HPDE6-E6E7 (cell line): Measurements from ENCODE around the gene PRR19.
"Not testable (repeated sequence)": the region's sequence is repeated elsewhere in the genome, so short reads cannot be mapped to it uniquely, and the experiment has no call there.

ENCODE experiments used
- DNase-seq: peaks from one replicate; pipeline ENCODE4 v3.0.0; 2011; ENCODE audit warnings: missing footprints; ENCODE audit errors: extremely low spot score

The PRR19 gene

DNA sequence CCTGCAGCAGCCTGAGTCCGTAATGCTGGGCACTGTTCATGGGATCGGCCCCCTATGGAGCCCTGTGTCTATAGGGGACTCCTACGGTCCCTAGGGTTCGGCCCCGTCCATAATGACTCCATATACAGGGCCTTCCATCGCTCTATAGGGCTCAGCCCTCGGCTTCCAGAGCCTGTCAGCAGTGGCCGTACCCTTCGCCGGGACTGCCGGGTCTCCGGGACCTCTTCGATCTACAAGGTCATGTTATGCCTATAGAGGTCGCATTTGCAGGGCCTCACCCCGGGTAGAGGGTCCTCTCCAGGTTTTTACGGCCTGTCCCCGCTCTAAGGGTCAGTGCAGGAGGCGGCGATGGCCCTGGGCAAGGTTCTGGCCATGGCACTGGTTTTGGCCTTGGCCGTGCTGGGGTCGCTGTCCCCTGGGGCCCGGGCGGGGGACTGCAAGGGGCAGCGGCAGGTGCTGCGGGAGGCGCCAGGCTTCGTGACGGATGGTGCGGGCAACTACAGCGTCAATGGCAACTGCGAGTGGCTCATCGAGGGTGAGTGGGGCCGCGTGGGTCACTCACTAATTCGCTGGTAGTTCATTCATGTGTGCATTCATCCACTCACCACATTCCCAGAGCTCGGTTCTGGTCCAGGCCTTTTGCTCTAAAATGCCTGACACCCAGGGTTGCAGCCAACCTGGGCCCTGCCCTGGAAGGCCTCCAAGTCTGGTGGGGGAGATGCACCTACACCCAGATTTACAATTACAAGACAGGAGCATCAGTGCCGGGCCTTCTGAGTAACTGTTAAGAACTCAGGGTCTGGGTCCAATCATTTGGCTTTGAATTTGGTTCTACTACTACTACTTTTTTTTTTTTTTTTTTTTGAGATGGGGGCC lies 24.2 kb downstream of the PRR19 start:
- DNase-seq, result no peak

DNA sequence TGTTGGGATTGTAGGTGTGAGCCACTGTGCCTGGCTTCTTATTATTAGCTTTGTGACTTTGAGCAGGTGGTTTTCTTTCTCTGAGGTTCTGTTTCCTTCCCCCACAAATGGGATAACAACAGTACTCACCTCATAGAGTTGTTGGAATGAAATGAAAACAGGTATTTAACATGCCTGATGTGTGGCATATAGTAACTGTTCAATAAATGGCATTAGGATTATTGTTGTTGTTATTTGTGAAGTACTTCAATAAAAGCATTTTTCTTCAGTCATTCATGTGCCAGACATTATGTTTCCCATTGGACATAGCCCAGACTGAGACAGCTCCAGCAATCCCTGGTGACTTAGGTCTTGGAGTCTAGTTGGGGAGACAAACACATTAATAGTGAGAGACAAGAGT lies 25.0 kb downstream of the PRR19 start:
- no peak for DNase-seq

DNA sequence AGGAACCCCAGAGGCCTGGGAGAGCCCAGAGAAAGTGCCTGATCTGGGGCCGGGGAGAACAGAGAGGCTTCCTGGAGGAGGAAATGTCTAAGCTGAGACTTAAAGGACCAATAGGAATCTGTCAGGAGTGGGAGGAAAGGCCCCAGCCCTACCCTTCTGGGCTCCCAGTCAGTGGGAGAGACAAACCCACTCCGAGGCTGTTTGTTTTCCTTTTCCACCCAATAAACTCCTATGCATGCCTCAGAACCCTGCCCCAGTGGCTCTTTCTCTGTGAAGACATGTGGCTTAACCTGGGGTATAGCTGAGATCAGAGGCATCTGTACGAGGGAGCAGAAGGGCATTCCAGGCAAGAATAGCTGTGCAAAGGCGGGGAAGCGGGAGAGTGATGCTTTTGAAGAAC lies 25.4 kb downstream of the PRR19 start:
- DNase-seq, result no peak

DNA sequence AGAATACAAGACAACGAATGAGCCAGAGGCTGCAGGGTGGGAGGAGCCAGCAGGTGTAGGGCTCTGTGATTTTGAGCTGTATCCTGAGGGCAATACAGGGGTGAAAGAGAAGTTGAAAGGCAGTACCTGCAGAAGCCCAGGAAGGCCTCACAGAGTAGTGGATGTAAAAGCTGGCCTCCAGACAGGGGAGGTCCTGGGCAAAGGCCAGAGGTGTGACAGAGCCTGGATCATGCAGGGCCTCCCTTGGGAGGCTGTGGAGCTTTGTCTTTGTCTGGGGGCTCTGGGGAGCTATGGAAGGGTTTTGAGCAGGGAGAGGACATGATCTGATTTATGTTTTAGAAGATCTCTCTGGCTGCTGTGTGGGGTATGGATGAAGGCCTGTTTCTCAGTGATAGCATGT lies 26.2 kb downstream of the PRR19 start:
- no peak for DNase-seq

DNA sequence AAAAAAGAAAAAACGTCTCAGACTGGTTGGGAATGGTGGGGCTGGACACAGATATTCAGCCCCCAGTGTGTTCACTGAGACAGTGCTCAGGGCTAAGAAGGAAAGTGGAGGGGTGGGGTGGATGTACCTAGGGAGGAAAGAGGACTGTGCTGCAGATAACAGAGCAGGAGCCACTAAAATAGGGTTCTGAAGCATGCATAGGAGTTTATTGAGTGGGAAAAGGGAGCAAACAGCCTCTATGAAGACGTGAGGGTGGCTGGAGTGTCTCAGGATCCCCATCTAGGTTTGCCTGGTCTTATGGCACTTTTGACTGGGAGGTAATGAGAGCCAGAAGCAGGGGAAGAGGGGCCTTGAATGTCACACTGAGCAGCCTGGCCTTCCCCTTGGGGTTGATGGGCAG lies 26.9 kb downstream of the PRR19 start:
- no peak for DNase-seq

DNA sequence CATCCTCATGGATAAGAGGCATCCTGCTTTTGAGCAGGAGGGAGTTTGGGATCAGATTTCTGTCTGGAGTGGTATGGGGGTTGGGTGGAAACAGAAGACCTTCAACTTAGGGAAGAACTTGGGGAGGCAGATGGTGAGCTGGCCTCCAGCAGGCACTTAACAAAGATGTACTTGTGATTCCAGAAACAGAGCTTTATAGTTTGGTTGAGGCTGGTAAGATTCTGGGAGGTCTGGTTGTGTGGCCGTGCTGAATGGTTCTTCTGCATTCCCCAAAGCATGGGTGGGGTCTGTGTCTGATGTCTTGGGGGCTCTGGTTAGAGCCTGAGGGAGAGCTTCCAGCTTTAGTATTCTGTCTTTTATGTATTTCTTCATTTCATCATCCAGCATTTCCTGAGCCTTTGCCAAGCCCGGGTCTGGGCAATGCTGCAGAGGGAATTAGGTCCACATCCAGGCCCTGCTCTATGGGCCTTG lies 28.3 kb downstream of the PRR19 start:
- DNase-seq, result no peak

DNA sequence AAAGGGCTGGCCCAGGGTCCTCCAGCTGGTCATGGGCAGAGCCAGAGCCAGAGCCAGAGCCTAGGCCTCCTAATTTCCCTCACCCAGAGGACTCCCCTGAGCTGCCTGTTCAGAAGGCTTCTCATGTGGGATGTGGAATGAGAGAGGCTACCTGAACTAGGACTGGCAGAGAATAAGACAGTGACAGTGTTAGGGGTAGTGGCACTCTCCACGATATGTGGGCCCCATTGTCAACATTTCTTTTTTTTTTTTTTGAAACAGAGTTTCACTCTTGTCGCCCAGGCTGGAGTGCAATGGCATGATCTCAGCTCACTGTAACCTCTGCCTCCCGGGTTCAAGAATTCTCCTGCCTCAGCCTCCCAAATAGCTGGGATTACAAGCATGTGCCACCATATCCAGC lies 29.4 kb downstream of the PRR19 start:
- not testable (repeated sequence) for DNase-seq

DNA sequence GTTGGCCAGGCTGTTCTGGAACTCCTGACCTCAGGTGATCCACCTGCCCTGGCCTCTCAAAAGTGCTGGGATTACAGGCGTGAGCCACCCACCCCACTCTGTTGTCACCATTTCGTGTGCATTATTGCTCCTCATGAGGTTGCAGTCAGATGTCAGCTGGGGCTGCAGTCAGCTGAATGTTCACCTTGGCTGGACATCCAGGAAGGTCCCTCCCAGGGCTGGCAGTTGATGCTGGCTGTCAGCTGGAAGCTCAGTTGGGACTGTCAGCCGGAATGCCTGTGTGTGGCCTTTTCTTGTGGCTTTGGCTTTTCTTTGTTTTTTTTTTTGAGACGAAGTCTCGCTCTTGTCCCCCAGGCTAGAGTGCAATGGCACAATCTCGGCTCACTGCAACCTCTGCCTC lies 30.1 kb downstream of the PRR19 start:
- DNase-seq, result no peak

DNA sequence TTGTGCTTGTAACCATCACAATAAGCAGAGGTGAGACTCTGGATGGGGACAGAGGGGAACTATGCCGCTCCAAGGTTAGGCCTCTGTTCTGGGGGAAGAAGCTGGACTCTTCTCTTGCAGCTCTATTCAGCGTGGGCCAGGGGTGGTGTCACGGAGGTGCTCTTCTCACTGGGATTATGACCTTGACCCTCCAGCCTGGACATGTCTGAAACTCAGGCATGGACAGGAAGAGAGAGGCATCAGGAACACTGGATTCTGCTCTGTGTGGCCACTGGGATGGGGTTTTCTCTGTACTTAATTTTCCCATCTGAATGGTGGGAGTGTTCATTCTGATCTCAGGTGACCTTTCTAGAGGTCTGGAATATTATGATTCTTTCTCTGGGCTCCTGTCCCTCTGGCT lies 31.1 kb downstream of the PRR19 start:
- no peak for DNase-seq

DNA sequence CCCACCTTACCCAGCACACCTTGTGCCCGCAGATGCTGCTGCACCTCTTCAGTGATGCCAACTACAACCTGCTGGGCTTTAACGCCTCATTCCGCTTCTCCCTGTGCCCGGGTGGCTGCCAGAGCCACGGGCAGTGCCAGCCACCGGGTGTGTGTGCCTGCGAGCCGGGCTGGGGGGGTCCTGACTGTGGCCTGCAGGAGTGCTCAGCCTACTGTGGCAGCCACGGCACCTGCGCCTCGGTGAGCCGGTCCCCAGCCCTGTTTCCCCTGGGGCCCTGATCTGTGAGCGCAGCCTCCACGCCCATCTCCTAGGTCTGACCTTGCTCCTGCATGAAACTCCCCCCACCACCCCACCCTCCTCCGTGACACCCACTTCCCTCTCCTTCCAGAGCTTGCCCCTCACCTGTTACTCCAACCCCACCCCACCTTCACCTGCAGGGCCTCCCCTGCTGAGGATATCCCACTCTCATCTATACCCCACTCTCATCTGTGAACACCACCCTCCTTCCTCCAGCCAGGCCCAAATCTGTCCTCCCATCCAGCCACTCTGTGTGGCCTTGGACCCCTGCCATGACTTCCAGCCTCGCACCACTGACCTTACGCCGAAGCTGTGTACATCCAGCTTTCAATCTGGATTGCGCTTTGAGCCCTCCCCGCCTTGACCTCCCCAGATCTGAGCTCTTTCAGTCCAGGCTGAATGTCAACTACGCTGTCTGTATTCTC lies 32.2 kb downstream of the PRR19 start:
- no peak for DNase-seq

DNA sequence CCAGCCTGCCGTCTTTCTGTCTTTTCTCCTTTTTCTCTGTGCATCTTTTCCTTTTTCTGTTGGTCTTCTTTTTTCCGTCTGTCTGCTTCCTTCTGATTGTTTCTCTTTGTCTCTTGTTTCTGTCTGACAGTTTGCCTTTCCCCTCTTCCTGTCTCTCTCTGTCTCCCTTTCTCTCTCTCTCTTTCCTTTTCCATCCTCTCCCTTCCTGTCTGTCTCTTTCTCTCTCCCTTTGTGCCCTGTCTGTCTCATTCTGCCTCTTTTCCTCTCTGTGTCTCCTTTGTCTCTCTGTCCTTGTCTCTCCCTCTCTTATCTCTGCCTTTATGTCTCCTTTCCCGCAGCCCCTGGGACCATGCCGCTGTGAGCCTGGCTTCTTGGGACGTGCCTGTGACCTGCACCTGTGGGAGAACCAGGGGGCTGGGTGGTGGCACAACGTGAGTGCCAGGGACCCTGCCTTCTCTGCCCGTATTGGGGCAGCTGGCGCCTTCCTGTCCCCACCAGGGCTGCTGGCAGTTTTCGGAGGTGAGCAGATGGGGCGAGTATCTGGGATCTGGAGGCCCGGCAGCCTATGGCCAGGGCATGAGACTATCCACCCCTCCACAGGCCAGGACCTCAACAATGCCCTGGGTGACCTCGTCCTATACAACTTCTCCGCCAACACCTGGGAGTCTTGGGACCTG lies 32.9 kb downstream of the PRR19 start:
- DNase-seq, result no peak

DNA sequence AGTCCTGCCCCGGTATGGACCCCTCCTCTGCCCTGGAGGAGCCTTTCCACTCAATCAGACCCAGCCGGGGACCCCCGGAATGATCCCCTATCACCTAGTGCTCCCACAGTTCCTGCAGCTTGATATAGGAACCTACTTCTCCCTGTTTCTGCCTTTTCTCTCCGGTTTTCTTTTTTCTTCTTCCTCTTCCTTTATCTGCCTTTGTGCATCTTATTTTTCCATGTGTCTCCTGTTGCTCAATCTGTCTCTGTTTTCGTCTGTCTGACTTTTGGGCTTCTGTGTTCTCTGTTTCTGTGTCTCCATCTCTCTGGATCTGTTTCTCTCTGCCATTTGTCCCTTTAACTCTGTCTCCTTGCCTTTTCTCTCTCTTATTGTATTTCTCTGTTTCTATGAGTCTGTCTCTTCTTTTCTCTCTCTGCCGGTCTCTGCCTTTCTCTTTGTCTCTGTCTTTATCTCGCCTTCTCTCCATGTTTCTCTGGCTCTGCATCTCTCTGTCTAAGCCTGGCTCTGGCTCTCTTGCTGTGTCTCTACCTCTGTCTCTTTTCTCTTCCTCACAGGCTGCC lies 33.5 kb downstream of the PRR19 start:
- no peak for DNase-seq

DNA sequence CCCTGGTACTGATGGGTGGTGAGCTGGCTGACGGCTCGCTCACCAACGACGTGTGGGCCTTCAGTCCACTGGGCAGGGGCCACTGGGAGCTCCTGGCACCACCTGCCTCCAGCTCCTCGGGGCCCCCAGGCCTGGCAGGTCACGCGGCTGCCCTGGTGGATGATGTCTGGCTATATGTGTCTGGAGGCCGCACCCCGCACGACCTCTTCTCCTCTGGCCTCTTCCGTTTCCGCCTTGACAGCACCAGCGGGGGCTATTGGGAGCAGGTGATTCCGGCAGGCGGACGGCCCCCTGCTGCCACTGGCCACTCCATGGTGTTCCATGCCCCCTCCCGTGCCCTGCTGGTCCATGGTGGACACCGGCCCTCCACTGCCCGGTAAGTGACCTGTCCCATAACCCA lies 34.0 kb downstream of the PRR19 start:
- no peak for DNase-seq

DNA sequence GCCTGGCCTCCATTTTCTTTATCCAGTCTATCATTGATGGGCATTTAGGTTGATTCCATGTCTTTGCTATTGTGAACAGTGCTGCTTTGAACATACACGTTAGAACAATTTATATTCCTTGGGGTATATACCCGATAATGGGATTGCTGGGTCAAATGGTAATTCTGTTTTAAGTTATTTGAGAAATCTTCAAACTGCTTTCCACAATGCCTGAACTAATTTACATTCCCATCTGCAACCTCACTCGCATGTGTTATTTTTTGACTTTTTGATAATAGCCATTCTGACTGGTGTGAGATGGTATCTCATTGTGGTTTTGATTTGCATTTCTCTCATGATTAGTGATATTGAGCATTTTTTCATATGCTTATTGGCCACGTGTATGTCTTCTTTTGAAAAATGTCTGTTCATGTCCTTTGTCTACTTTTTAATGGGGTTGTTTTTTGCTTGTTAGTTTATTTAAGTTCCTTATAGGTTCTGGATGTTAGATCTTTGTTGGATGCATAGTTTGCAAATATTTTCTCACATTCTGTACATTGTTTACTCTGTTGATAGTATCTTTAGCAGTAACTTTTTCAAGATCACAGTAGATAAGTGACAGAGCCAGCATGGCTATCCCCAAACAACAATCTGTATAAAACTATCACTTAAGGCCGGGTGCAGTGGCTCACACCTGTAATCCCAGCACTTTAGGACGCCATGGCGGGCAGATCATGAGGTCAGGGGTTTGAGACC lies 37.4 kb downstream of the PRR19 start:
- DNase-seq, result not testable (repeated sequence)

DNA sequence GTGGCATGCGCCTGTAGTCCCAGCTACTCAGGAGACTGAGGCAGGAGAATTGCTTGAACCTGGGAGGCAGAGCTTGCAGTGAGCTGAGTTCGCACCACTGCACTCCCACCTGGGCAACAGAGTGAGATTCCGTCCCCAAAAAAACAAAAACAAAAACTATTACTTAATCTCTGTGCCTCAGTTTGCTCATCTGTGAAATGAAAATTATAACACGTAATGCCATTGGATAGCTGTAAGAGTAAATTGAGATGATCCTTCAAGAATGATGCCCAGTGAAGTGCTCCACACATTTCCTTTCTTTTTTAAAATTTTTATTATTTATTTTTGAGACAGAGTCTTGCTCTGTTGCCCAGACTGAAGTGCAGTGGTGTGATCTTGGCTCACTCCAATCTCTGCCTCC lies 38.0 kb downstream of the PRR19 start:
- not testable (repeated sequence) for DNase-seq

DNA sequence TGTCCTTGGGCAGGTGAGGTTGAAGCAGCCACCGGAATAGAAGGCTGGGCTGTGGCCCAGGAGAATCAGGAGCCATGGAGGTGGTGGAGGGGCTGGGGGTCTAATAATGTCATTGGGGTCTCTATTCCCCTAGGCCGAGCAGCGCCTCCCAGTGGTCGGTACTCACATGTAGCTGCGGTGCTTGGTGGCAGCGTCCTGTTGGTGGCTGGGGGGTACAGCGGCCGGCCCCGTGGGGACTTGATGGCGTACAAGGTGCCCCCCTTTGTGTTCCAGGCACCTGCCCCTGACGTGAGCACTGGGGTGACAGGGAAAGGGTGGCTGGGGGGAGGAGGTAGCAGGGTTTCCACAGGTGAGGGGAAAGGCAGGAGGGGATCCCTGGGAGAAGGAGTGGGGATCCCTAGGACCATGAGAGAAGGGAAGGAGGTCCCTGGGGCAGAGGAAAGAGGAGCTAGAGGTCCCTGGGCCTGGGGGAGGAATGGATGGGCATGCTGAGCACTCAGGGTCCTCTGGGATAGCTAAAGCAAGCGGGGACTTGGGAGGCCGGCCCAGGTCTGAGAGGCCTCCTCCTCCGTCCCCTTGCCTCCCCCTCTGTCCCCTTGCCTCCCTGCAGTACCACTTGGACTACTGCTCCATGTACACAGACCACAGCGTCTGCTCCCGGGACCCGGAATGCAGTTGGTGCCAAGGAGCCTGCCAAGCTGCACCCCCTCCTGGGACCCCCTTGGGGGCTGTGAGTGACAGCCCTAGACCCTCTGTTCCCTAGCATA lies 41.6 kb downstream of the PRR19 start:
- no peak for DNase-seq

DNA sequence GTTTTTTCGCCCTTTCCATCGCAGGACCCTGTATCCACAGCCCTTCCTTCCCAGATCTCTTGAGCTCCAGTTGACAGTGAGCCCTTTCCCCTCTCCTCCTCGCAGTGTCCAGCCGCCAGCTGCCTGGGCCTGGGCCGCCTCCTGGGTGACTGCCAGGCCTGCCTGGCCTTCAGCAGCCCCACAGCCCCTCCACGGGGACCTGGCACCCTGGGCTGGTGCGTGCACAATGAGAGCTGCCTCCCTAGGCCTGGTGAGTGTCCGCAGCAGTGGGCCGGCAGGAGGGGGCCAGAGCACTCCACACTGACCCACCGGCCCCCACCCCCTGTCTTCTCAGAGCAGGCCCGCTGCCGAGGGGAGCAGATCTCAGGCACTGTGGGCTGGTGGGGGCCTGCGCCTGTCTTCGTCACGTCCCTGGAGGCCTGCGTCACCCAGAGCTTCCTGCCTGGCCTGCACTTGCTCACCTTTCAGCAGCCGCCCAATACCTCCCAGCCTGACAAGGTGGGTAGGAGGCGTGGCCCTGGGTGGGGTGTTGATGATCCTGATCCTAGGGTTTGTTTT lies 42.5 kb downstream of the PRR19 start:
- DNase-seq, result no peak

DNA sequence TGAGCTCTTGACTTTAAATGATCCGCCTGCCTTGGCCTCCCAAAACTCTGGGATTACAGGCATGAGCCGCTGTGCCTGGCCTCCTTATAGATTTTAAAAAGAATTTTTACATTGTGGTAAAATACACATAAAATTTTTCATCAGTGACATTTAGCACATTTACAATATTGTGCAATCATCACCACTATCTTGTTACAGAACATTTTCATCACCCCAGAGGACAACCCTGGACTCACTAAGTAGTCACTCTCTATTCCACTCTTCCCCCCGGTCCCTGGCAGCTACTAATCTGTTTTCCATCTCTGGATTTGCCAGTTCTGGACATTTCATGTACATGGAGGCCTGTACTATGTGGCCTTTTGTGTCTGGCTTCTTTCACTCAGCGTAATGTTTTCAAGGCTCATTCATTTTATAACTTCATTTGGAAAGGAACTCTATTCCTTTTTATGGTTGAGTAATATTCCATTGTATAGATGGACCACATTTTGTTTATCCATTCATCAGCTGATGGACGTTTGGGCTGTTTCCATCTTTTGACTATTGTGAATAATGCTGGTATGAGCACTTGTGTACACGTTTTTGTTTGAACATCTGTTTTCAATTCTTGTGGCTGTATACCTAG lies 43.4 kb downstream of the PRR19 start:
- DNase-seq, result no peak

DNA sequence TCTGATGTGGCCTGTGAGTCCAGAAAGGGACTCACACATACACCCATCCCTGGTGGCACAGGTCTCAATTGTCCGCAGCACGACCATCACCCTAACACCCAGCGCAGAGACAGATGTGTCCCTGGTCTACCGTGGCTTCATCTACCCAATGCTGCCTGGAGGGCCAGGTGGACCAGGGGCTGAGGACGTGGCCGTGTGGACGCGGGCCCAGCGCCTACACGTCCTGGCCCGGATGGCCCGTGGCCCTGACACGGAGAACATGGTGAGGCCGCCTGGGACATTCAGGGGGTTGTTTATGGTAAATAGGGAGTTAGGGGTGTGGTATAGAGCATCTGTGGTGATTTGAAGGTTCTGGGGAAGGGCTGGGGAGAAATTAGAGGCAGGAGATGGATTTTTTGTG lies 46.3 kb downstream of the PRR19 start:
- no peak for DNase-seq
